OCI-LY1 (cell line): ENCODE results near the gene FCAR.
A peak's percentile ranks its signal among the peaks of the same experiment; 100 is the strongest.

Experiments used
- H2AFZ ChIP-seq: fragments of 200-600 bp; sonication (generic), shearing (Covaris generic); 2 replicates; pipeline ENCODE4 v1.6.0; 2014; ENCODE audit warnings: antibody characterized with exemption, mild to moderate bottlenecking, low read length
- H3F3A ChIP-seq: fragments of 200-600 bp; sonication (generic), shearing (Covaris generic); 2 replicates; pipeline ENCODE4 v1.6.0; 2014; ENCODE audit warnings: mild to moderate bottlenecking, antibody characterized with exemption, low read length, moderate library complexity; ENCODE audit not compliant: insufficient read depth
- H3K27ac ChIP-seq: fragments of 200-600 bp; sonication (generic); 2 replicates; pipeline ENCODE4 v1.5.1; 2014; ENCODE audit warnings: low read length, mixed run types, mild to moderate bottlenecking, low read depth; ENCODE audit not compliant: poor library complexity, severe bottlenecking
- H3K27me3 ChIP-seq: fragments of 200-600 bp; sonication (generic); 2 replicates; pipeline ENCODE4 v1.6.0; 2014; ENCODE audit warnings: antibody characterized with exemption, mild to moderate bottlenecking, low read length, moderate library complexity; ENCODE audit not compliant: insufficient read depth
- H3K36me3 ChIP-seq: fragments of 200-600 bp; sonication (generic); 2 replicates; pipeline ENCODE4 v1.6.1; 2014; ENCODE audit warnings: mild to moderate bottlenecking, antibody characterized with exemption, low read length, moderate library complexity, mixed read lengths; ENCODE audit not compliant: insufficient read depth
- H3K4me1 ChIP-seq: fragments of 200-600 bp; sonication (generic); 2 replicates; pipeline ENCODE4 v1.5.1; 2014; ENCODE audit warnings: mild to moderate bottlenecking, low read length, moderate library complexity; ENCODE audit not compliant: insufficient read depth, severe bottlenecking
- H3K4me2 ChIP-seq: fragments of 200-600 bp; sonication (generic), shearing (Covaris generic); 2 replicates; pipeline ENCODE4 v1.6.1; 2014; ENCODE audit warnings: low read length
- H3K4me3 ChIP-seq: fragments of 200-600 bp; sonication (generic); 2 replicates; pipeline ENCODE4 v1.5.1; 2014; ENCODE audit warnings: low read length, low read depth, mild to moderate bottlenecking, mixed read lengths; ENCODE audit not compliant: poor library complexity, severe bottlenecking
- H3K79me2 ChIP-seq: fragments of 200-600 bp; shearing (Covaris generic); 2 replicates; pipeline ENCODE4 v1.6.1; 2016; ENCODE audit warnings: mixed run types, low read length, mixed read lengths; ENCODE audit not compliant: insufficient read depth
- H3K9ac ChIP-seq: fragments of 200-600 bp; sonication (generic), shearing (Covaris generic); 2 replicates; pipeline ENCODE4 v1.6.1; 2014; ENCODE audit warnings: mild to moderate bottlenecking, low read length, mixed read lengths
- H3K9me2 ChIP-seq: fragments of 200-600 bp; sonication (generic), shearing (Covaris generic); 2 replicates; pipeline ENCODE4 v1.6.1; 2014; ENCODE audit warnings: low read depth, mild to moderate bottlenecking, low read length, mixed read lengths
- H3K9me3 ChIP-seq: fragments of 200-600 bp; shearing (Covaris generic); 2 replicates; pipeline ENCODE4 v1.6.1; 2014; ENCODE audit warnings: low read length, mixed read lengths
- H4K20me1 ChIP-seq: fragments of 200-600 bp; sonication (generic), shearing (Covaris generic); 2 replicates; pipeline ENCODE4 v1.6.0; 2016; ENCODE audit warnings: mild to moderate bottlenecking, low read length; ENCODE audit not compliant: insufficient read depth
- EZH2 ChIP-seq: fragments of 200-600 bp; sonication (generic), shearing (Covaris generic); IDR thresholded peaks from 2 replicates; pipeline ENCODE4 v1.8.0; 2017; ENCODE audit warnings: borderline replicate concordance, mixed run types, mild to moderate bottlenecking, antibody characterized with exemption, low read length, moderate library complexity, mixed read lengths
- TF ChIP-seq, protein P1 (sequence below): fragments of 200-600 bp; sonication (generic), shearing (Covaris generic); IDR thresholded peaks from 2 replicates; pipeline ENCODE4 v1.5.1; 2017; ENCODE audit warnings: mild to moderate bottlenecking, antibody characterized with exemption, low read length, moderate library complexity, mixed read lengths

Gene FCAR

DNA sequence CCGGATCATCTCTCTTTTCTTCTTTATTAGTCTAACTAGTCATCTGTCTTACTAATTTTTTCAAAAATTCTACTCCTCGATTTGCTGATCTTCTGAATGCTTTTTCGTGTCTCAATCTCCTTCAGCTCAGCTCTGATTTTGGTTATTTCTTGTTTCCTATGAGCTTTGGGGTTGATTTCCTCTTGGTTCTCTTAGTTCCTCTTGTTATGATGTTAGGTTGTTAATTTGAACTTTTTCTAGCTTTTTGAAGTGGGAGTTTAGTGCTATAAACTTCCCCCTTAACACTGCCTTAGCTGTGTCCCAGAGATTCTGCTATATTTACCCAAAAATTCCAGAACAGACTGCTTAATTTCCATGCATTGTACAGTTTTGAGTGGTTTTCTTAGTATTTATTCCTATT is 3.4 kb downstream of the FCAR start:
- Histone ChIP-seq H3K79me2 (no peaks in the 10 kb centered on the region), H3F3A (no peaks in the 10 kb centered on the region), H2AFZ (no peak overlapping the region), H3K27ac (no peak overlapping the region), H3K9me3 (no peaks in the 10 kb centered on the region), H4K20me1 (no peaks in the 10 kb centered on the region), H3K9me2 (no peaks in the 10 kb centered on the region), H3K9ac (no peak overlapping the region), H3K36me3 (no peaks in the 10 kb centered on the region), H3K27me3 (no peaks in the 10 kb centered on the region), H3K4me2 (no peak overlapping the region), H3K4me3 (no peak overlapping the region), H3K4me1 (no peaks in the 10 kb centered on the region)
- no peak for TF ChIP-seq EZH2
- TF ChIP-seq, protein P1, sequence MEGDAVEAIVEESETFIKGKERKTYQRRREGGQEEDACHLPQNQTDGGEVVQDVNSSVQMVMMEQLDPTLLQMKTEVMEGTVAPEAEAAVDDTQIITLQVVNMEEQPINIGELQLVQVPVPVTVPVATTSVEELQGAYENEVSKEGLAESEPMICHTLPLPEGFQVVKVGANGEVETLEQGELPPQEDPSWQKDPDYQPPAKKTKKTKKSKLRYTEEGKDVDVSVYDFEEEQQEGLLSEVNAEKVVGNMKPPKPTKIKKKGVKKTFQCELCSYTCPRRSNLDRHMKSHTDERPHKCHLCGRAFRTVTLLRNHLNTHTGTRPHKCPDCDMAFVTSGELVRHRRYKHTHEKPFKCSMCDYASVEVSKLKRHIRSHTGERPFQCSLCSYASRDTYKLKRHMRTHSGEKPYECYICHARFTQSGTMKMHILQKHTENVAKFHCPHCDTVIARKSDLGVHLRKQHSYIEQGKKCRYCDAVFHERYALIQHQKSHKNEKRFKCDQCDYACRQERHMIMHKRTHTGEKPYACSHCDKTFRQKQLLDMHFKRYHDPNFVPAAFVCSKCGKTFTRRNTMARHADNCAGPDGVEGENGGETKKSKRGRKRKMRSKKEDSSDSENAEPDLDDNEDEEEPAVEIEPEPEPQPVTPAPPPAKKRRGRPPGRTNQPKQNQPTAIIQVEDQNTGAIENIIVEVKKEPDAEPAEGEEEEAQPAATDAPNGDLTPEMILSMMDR = no peak

DNA sequence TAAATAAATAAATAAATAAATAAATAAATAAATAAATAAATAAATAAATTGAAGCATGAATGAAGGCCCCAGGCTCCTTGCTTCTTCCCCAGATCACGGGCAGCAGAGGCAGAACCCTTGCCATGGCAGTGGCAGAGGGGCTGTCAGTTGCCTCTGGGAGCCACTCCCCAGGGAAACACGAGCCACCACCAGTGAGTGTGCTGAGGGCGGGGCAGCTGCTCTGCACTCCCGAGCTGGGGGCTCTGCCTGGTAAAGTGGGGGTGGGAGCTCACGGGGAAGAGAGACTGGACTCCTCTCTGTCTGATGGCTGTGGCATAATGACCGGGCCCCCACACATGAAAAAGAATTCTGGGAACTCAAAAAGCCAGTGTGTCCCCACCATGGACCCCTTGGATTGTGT is 7.8 kb downstream of the FCAR start:
- no peaks in the 10 kb centered on the region for H3K9me3 ChIP-seq
- no peaks in the 10 kb centered on the region for H4K20me1 ChIP-seq
- no peak overlapping the region for H3K9ac ChIP-seq
- no peaks in the 10 kb centered on the region for H3F3A ChIP-seq
- H3K27ac ChIP-seq = no peak overlapping the region
- TF ChIP-seq EZH2 = no peak
- TF ChIP-seq, protein P1 = no peak
- H3K4me3 ChIP-seq = no peak overlapping the region
- H3K4me1 ChIP-seq = peaks cover 6% of the 10 kb centered on the region
- no peak overlapping the region for H2AFZ ChIP-seq
- H3K27me3 ChIP-seq = no peaks in the 10 kb centered on the region
- H3K4me2 ChIP-seq = no peak overlapping the region
- H3K36me3 ChIP-seq = no peaks in the 10 kb centered on the region
- H3K79me2 ChIP-seq = no peaks in the 10 kb centered on the region
- no peaks in the 10 kb centered on the region for H3K9me2 ChIP-seq

DNA sequence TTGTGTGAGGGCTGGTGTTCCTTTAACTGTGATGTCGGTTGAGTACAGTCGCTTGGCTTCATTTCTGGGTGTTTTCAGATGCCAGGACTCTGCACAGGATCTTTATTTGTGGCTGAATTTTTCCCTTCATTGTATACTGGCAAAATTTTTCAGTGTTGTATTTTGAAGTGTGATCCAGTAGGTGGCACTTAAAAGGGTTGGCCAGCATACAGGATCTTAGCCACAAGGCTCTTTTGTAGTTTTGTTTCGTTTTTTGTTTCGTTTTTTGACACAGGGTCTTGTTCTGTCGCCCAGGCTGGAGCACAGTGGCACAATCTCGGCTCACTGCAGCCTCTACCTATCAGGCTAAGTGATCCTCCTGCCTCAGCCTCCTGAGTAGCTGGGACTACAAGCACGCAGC is 8.7 kb downstream of the FCAR start:
- Histone ChIP-seq H3K4me3 (no peak overlapping the region), H3K9ac (no peak overlapping the region), H2AFZ (0 out of 2 replicates have a peak overlapping the region, but pooled peaks have one; percentile 50), H3K9me3 (no peaks in the 10 kb centered on the region), H3K9me2 (no peaks in the 10 kb centered on the region), H3K79me2 (no peaks in the 10 kb centered on the region), H4K20me1 (no peaks in the 10 kb centered on the region), H3F3A (no peaks in the 10 kb centered on the region), H3K36me3 (no peaks in the 10 kb centered on the region), H3K27me3 (no peaks in the 10 kb centered on the region), H3K4me1 (peaks cover 6% of the 10 kb centered on the region), H3K27ac (no peak overlapping the region), H3K4me2 (no peak overlapping the region; the same call in 1 of the 2 replicates)
- TF ChIP-seq, protein P1 = peak; percentile 52
- TF ChIP-seq EZH2 = no peak
